GM18508 (cell line): Measurements from ENCODE around the gene AIG1.
"Not testable (repeated sequence)": the region's sequence is repeated elsewhere in the genome, so short reads cannot be mapped to it uniquely, and the experiment has no call there.

ENCODE experiments used
- ATAC-seq: cut with Tn5 transposase; IDR thresholded peaks from one replicate; pipeline ENCODE4 v1.9.1; 2021; ENCODE audit warnings: moderate number of reproducible peaks; ENCODE audit not compliant: insufficient read depth, unreplicated experiment

The AIG1 gene

DNA sequence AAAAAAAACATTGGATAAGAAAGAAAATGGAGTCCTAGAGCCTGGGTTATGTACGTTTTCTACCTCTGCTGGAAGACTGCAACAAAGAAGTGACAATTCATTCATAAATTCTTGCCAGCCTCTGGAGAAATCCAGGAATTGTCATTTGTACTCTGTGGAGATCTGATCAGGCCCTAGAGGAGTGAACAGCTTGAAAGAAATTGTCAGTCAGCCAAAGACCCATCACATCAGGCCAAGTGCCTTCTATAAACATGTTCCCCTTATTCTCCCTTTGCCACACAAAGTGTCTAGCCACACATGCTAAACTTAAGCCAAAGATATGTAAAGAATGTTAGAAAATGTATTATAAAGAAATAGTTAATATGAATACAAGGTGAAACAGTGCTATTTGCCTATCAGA is 237.4 kb downstream of the AIG1 start:
- no peak for ATAC-seq

DNA sequence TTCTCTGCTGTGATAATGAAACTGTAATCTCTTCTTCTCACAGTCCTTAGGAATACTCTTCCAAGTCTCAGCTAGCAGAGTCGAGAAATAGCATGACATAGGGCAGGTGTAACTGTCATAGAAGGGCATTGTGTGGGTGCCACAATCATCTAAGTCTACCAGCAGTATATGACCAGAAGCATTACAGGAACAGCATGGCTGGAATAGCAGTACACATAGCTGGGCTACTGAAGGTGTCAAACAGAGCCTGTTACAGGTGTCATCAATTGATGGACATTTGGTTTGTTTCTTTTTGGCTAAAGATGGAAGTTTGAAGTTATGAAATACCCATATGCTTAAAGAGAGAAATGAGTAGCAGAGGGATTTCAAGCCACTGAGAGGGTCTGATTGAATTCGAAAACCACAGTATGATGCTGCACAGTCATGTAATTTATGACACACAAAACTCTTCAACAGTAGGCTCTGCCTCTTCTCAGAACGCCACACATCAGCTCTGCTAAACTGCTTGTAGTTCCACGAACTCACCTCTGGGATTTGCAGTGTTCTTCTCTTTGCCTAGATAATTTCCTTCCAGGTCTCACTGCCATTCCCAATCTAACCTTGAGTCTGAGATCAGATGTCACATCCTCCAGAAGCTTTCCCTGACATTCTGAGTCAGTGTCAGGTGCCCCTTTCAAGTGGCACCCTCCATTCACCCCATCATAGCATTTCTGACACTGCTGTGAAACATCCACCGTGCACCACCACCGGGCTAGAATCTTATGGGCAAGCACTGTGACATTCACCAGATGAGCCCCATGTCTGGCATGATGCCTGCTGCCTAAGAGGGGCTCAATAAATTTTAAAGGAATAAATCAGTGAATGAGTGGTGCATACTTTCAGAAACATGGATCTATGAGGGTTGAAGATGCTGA is 238.8 kb downstream of the AIG1 start:
- no peak for ATAC-seq

DNA sequence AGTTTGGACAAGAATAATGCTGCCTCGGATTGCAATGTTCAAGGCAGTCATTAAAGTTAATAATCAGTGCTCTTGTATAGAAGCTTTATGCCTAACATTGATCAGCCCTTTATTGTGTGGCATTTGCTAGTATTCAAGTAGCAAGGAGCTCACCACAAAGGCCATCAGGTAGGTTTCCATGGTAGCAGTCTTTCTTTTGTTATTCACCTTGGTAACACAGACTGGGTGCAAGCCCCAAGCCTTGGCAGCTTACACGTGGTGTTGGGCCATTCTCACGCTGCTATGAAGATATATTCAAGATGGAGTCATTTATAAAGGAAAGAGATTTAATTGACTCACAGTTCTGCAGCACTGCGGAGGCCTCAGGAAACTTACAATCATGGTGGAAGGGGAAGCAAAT is 240.5 kb downstream of the AIG1 start:
- ATAC-seq = no peak

DNA sequence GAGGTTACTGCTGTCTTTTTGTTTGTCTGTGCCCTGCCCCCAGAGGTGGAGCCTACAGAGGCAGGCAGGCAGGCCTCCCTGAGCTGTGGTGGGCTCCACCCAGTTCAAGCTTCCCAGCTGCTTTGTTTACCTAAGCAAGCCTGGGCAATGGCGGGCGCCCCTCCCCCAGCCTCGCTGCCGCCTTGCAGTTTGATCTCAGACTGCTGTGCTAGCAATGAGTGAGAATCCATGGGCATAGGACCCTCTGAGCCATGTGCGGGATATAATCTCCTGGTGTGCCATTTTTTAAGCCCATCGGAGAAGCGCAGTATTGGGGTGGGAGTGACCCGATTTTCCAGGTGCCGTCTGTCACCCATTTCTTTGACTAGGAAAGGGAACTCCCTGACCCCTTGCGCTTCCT is 247.1 kb downstream of the AIG1 start:
- ATAC-seq = not testable (repeated sequence)

DNA sequence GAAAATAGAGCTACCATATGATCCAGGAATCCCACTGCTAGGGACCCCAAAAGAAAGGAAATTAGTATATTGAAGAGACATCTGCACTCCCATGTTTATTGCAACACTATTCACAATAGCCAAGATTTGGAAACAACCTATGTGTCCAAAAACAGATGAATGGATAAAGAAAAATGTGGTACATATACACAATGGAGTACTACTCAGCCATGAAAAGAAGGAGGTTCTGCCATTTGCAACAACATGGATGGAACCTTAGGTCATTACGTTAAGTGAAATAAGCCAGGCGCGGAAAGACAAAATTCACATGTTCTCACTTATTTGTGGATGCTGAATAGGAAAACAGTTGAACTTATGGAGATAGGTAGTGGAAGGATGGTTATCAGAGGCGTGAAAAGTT is 252.5 kb downstream of the AIG1 start:
- ATAC-seq = no peak

DNA sequence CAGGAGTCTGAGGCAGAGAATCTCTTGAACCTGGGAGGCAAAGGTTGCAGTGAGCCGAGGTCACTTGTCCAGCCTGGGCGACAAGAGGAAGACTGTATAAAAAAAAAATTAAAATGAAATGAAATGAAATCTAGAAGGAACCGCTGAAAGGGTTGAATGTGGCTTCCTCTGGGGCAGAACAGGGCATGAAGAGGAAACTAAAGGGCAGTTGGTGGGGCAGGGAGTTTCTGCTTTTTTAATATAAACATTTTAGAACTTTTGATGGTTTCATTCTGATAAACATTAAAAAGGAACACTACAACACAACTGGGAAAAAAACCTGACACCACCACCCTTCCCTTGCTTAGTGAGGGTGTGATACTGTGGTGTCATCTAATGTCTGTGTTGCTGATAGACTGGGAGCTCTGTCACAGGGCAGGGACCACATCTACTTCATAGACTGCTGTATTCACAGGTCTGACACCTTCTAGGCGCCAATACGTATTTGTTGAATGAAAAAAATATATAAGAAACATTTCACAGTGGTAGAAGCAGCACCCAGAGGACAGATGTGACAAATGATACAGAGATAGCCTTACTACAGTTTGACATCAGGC is 260.9 kb downstream of the AIG1 start:
- ATAC-seq = no peak

DNA sequence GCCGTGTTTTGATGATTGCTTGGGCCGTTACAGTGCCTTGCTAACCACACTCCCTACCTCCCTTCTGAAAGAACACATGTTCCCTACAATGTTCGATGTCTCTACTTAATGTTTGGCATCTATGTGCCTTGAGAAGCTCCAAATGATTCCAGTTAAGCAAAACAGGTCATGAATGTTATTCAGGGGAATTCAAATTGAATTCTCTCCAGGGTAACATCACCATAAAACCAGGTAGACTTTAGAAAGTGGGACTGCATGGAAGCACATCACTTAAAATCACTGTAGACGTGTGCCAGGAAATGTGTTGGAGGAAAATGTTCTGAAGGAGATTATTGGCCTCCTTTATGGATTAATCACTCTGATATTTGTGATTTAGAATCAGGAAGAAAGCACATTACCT is 261.7 kb downstream of the AIG1 start:
- ATAC-seq = no peak

DNA sequence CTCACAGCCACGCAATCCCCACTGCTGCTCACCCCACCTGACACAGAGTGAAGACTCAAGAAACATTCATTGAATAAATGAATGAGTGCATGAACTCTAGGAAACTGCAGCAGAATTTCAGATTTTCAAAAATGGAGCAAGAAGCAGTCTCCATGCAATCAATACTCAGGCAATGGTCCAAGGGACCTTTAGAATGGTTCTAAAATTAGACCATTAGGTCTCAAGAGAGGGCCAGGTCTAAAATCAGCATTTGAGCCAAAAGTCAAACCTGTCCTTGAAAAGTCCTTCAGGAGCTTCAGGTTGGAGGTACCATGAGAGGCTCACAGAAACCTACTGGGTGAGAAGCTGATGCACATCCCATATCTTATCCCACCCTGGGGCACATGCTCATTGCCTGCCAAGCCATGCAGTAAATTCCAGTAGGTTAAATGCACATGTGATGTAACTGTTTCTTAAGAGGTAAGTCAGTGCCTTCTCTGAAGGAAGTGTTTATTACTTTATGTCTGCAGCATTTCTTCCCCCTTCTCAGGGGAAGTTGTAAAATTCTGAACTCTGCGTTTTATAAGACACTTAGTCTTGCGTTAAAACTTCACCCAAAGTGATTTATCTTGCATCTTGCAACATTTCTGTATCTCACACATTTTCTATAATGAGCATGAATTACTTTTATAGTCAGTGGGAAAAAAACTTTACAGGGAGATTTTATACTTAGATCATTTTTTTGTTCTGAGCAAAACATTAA is 263.2 kb downstream of the AIG1 start:
- ATAC-seq = no peak

DNA sequence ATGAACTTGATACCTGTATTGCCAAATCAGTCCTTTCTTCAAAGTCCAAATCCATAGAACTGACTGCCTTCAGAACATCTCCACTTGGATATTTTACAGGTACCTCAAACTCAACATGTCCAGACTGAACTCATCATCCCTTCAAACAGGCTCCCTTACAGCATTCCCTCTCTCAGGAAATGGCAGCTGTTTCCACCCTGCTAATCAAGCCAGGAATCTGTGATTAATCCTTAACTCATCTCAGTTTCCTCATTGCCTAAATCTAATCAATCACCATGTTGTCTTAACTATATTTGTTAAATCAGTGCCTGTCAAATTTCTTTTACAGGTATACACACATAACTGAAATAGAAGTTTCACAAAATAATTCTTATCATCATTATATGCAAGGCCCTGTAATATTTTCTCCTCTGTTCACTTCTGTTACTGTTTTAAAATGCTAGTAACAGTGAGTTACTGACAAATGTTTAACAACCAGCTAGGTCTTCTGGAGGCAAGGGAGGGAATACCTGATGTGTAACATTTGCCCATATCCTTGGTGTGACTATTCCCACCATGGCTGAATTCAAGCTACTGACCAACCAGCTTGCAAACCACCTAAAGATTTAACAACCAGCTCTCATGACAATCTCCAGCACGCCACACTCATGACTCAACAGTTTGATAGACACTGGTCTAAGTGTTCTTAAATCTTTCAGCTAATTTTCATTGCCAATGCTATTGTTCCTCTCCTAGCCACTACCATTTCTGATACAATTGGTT is 264.9 kb downstream of the AIG1 start:
- ATAC-seq = no peak

DNA sequence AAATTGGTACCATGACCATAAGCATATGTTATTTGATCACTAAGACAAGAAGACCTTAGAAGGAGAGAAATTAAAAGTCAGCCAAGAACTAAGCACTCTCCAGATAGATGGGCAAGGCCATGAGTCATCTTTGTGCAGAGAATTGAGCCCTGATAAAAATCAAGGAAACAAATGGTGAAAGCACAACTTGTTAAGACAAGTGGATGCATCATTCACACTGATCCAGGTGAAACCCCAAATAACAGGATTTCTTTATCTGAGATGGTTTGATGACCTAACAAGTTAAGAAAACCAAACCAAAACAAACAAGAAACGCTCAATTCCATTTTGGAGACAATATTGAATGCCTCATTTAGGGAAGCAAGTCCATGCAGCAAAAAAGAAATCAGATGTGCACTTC is 268.2 kb downstream of the AIG1 start:
- ATAC-seq = no peak

DNA sequence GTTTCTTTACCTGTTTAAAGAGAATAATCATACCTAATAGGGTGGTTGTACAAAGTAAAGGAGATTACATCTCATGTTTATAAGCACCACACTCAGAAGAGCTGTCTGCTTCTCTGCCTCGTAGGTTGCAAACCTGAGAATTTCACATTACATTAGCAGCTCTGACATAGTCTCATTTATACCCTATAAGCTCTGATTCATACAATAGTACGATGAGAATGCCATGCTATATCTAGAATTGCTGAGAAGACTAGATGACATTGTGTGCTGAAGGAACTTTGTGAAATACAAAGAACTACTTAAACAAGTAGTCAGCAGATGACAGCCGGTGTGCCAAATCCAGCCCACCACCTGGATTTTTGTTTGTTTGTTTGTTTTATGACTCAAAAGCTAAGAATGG is 268.6 kb downstream of the AIG1 start:
- ATAC-seq = no peak

DNA sequence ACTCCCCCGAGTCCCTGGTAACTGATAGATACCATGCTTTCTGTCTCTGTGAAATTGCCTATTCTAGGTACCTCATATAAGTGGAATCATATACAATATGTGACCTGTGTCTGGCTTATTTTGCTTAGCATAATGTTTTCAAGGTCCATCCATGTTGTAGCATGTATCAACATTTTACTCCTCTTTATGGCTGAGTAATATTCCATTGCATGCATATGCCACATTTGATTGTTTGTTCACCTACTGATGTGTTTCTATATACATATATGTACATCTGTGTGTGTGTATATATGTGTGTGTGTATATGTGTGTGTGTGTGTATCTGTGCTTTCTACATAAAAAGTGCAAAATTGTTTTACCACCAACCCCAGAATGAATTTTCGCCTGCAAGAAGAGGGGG is 270.7 kb downstream of the AIG1 start:
- no peak for ATAC-seq

DNA sequence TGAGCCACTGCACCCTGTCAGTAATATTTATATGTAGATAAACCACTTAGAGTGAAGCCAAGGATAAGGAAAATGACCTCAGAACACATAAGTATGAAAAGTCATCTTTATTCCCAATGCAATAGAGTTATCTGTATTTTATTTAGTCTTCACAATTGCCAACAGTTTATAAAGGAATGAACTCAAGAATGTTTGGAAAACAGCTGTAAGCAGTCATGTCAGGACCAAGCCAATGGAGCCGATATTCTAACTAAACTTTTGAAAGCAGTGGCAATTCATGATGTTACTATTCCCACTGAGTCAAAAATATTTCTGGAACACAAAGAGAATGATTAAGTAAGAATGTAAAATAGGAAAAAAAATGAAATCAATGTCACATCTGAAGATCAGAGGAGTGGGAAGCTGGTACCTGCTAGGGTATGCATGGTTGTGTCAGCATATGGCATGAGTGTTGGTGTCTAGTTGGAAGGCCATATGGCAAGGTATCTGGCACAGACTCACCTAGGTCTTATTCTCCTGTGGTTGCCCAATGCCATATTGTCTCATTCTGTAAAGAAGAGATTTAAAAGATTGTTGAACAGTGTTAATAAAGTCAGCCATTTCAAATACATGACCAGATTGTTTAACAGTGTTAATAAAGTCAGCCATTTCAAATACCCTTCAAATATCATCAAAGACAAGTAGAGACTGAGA is 271.6 kb downstream of the AIG1 start:
- ATAC-seq = no peak

DNA sequence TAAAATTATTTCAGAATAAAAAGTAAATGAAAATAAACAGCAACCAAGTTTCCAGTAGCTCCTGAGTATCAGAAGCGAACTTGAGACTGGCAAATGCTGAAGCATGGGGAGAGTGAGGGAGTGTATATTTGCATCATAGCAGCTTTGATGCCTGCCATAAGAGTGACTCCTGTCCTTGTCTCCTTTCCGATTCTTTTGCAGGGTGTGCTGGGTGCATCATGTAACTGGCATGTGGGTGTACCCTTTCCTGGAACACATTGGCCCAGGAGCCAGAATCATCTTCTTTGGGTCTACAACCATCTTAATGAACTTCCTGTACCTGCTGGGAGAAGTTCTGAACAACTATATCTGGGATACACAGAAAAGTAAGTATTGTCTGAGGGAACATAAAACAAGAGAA is 272.4 kb downstream of the AIG1 start:
- no peak for ATAC-seq

DNA sequence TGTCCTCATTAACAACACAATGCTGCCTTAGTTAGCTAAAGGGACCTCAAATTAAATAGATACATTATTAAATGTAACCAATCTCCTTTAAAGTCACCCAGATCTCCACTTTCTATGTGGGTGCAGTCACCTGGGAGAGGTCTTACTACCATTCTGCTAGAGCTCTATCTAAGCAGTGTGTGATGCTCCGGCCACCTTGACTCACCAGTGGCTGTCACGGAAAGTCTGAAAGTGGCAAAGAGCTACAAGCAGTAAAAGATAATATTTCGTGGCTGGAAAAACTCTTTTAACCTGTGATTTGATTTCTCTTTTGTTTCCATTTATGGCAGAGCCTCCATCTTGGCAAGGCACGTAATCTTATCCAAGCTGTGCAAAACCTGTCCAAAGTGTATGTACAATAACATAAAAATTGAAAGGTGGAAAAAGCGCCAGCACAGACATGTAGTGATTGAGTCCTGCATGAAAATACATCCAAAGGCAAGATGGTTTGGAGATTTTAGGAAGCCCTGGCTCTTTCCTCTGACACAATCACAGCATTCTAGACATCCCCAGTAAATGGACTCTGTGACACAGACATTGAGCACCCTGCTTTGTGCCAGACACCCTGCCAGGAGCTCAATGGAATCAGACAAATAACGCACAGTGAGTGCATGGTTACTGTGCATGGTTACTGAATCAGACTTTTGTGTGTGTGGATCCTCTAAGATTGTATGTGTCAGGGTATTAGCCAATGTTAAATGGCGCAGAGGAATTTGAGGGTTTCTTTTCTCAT is 273.2 kb downstream of the AIG1 start:
- no peak for ATAC-seq

DNA sequence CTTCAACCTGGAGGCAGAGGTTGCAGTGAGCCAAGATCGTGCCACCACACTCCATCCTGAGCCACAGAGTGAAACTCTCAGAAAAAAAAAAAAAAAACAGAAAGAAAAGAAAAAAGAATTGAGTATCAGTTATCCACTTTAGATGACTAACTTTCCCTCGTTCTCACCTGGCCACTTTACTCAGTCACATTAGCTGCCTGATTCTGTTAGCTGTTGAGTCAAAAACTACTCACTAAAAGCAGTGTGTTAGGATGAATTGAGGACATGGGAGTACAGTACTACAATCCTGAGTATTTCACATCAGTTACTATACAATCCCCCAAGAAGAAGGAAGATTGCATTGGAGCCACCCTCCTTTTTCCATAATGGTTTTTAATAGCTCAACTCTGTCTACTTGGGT is 275.2 kb downstream of the AIG1 start:
- ATAC-seq = no peak

DNA sequence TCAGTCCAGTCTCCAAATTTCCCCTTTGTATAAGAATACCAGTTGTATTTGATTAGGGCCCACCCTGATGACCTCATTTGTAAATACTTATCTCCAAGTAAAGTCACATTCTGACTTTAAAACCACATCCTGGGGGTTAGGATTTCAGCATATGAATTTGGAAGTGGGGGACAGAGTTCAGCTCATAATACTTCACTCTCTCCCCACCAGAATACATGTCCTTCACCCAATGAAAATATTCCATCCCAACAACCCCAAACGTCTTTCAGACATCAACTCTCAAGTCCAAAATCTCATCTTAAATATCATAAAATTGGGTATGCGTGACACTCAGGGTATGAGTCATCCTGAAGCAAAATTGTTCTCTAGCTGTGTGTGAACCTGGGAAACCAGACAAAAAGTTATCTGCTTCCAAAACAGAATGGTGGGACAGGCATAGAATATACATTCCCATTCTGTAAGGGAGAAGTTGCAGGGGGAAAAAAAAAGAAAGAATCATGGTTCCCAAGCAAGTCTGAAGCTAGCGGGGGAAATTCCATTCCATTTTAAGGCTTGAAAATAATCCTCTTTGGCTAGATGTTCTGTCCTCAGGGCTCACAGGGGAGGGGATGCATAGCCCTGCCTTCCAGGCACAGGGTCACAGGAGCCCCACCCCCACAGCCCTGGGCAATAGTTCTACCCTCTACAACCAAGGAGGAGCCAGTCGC is 275.9 kb downstream of the AIG1 start:
- no peak for ATAC-seq

DNA sequence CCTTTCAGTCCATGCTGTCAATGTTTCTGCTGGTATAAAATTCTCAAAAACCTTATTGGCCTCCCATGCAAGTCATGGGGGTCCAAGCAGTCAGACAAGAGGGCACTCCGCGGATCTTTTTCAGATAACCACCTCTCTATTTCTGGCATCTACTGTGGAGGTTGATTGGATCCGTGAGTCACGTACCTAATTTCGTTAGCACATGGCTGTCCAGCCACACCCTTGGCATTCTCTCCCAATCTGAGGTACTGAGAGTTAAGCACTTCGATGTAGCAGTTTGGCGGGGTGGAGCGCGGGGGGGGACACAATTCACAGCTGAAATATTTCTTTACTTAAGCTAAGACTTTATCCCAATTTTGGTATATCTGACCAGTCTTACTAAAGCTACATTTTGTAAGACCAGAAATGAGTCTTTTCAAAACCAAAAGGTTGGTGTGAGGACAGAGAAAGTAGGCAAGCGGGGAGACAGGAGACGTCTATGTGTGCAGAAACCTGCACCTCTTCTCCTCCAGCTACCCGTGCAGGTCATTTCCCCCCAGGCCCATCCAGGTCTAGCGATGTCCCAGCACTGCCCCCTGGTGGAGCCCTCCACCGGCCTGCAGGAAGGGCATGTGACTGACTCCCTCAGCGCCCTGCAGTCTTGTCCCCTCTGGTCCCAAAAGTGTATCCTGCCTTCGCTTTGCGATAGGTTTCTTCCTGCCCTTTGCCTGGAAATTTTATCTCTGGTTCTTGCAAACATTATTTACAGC is 276.7 kb downstream of the AIG1 start:
- no peak for ATAC-seq
